Measurements from ENCODE around the gene PHLPP2. TPM values are rescaled to one million over a fixed set of nuclear protein-coding genes. Genes with fewer than 3 reads are reported as not detected.
"Not testable (repeated sequence)": the region's sequence is repeated elsewhere in the genome, so short reads cannot be mapped to it uniquely, and the experiment has no call there.

The PHLPP2 gene
- total RNA-seq, 2 donors from 2014 or later: 3.5 to 10.8 TPM

DNA sequence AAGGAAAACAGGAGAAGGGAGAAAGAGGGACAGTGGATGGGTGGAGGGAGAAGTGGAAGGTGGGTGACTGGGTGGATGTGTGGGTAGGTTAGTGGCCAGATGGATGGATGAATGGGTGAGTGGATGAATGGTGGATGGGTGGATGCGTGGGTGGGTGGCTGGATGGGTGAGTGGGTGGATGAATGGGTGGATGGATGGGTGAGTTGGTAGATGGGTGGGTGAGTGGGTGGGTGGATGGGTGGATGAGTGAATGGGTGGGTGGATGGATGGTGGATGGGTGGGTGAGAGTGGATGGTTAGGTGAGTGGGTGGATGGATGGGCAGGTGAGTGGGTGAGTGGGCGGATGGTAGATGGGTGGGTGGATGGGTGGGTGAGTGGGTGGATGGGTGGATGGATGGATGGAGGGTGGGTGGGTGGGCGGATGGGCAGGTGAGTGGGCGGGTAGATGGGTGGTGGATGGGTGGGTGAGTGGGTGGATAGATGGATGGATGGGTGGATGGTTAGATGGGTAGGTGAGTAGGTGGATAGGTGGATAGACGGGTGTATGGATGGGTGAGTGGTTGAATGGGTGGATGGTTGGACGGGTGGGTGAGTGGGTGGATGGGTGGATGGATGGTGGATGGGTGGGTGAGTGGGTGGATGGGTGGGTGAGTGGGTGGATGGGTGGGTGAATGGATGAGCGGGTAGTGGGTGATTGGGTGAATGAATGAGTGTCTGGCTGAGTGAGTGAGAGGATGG, 99.2 kb downstream of the PHLPP2 start:
- Histone ChIP-seq H3K9me3 (no peaks in the 10 kb centered on the region), H3K4me1 (peaks cover 0 to 14% of the 10 kb centered on the region in 2 donors), H3K27me3 (peaks cover 15 to 16% of the 10 kb centered on the region in 2 donors), H3K36me3 (no peaks in the 10 kb centered on the region), H3K4me3 (no peak overlapping the region), H3K27ac (no peak overlapping the region)
- TF ChIP-seq, protein P1, sequence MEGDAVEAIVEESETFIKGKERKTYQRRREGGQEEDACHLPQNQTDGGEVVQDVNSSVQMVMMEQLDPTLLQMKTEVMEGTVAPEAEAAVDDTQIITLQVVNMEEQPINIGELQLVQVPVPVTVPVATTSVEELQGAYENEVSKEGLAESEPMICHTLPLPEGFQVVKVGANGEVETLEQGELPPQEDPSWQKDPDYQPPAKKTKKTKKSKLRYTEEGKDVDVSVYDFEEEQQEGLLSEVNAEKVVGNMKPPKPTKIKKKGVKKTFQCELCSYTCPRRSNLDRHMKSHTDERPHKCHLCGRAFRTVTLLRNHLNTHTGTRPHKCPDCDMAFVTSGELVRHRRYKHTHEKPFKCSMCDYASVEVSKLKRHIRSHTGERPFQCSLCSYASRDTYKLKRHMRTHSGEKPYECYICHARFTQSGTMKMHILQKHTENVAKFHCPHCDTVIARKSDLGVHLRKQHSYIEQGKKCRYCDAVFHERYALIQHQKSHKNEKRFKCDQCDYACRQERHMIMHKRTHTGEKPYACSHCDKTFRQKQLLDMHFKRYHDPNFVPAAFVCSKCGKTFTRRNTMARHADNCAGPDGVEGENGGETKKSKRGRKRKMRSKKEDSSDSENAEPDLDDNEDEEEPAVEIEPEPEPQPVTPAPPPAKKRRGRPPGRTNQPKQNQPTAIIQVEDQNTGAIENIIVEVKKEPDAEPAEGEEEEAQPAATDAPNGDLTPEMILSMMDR (IDR thresholded peaks at IDR 0.05): no peak
- DNase-seq (ENCODE audit: low spot score): no peak

- Histone ChIP-seq H3K36me3 (no peaks in the 10 kb centered on the region), H3K9me3 (no peaks in the 10 kb centered on the region), H3K27me3 (peaks cover 15 to 16% of the 10 kb centered on the region in 2 donors), H3K27ac (no peak overlapping the region), H3K4me1 (peaks cover 0 to 14% of the 10 kb centered on the region in 2 donors), H3K4me3 (no peak overlapping the region)
- TF ChIP-seq, protein P1 (IDR thresholded peaks at IDR 0.05): no peak
- no peak for DNase-seq (ENCODE audit: low spot score)
Observed at GRCh38 chr16:71623597-71623996, 100.9 kb downstream of the PHLPP2 start.

GRCh38 chr16:71622088-71622487, 102.4 kb downstream of the PHLPP2 start:
- Histone ChIP-seq H3K4me3 (no peak overlapping the region), H3K27ac (no peak overlapping the region), H3K9me3 (no peaks in the 10 kb centered on the region), H3K27me3 (peaks cover 14 to 16% of the 10 kb centered on the region in 2 donors), H3K36me3 (no peaks in the 10 kb centered on the region), H3K4me1 (peaks cover 0 to 14% of the 10 kb centered on the region in 2 donors)
- no peak for DNase-seq (ENCODE audit: low spot score)
- TF ChIP-seq, protein P1 (IDR thresholded peaks at IDR 0.05): no peak

DNA sequence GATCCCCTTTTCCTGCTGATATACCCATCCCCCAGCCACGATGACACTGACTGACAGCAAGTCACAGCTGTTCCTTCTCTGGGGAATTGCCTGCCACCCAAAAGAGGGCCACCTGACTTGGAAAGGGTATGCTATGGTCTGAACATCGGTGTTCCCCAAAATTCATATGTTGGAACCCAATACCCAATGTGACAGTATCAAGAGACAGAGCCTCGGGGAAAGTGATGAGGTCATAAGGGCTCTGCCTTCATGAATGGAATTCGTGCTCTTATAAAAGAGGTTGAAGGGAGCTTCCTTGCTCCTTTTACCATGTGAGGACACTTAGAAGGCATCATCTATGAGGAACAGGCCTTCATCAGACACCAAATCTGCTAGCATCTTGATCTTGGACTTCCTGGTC, 106.1 kb downstream of the PHLPP2 start:
- no peaks in the 10 kb centered on the region for H3K9me3 ChIP-seq
- no peak overlapping the region for H3K27ac ChIP-seq
- no peaks in the 10 kb centered on the region for H3K27me3 ChIP-seq
- H3K4me3 ChIP-seq: no peak overlapping the region
- no peak for DNase-seq (ENCODE audit: low spot score)
- no peaks in the 10 kb centered on the region for H3K4me1 ChIP-seq
- TF ChIP-seq, protein P1 (IDR thresholded peaks at IDR 0.05): no peak
- H3K36me3 ChIP-seq: no peaks in the 10 kb centered on the region

GRCh38 chr16:71614956-71615355, 109.5 kb downstream of the PHLPP2 start:
- not testable (repeated sequence) for DNase-seq (ENCODE audit: low spot score); H3K27me3 ChIP-seq; H3K36me3 ChIP-seq; H3K4me1 ChIP-seq; H3K27ac ChIP-seq; H3K4me3 ChIP-seq; H3K9me3 ChIP-seq

- no peak overlapping the region for H3K4me3 ChIP-seq
- no peaks in the 10 kb centered on the region for H3K9me3 ChIP-seq
- DNase-seq (ENCODE audit: low spot score): peak; percentile 65
- no peaks in the 10 kb centered on the region for H3K36me3 ChIP-seq
- TF ChIP-seq, protein P1 (IDR thresholded peaks at IDR 0.05): peak; percentile 57 to 84
- no peak overlapping the region for H3K27ac ChIP-seq
- H3K4me1 ChIP-seq: no peaks in the 10 kb centered on the region
- no peaks in the 10 kb centered on the region for H3K27me3 ChIP-seq
Observed at GRCh38 chr16:71610936-71611871, 113.3 kb downstream of the PHLPP2 start.

Data from right atrium auricular region (tissue), 2 donors.